Activated CD4-positive, alpha-beta T cell treated with anti-CD3 and anti-CD28 coated beads, Interleukin-2, amount 50 U/mL, for 16 hours (primary cell): ENCODE results near the gene TXNRD1.
"Not testable (repeated sequence)": the region's sequence is repeated elsewhere in the genome, so short reads cannot be mapped to it uniquely, and the experiment has no call there.

ENCODE experiments used
- DNase-seq: peaks from one replicate; pipeline ENCODE4 v3.0.0-alpha.2; 2020

The TXNRD1 gene

DNA sequence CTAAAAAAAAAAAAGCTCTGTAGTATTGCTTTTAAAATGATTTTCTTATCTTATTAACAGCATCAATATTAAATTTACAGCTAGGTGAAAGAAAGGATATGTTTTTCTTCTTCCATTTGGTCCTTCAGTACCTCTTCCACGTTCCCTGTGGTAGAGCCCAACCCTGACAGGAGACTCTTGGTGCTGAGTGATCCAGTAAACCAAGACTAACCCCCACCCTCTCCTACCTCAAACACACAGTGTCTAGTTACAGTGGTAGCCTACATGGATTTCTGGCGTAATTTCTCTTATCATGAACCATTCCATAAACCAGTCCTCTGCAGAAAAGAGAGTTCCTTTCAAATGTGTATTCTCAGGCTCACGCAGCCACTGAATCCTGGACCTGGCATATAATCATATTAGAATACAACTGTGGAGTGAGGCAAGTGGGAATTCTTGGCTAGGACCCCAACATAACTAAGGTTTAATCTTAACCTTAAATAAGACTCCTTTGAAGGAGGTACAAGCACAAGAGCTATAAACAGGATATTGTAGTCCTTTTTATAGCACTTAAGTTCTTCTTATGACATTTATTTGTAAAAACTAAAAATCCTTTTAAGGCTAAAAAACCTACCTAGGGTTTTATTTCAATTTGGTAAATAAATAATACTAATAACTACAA, 27.1 kb downstream of the TXNRD1 start:
- no peak for DNase-seq

DNA sequence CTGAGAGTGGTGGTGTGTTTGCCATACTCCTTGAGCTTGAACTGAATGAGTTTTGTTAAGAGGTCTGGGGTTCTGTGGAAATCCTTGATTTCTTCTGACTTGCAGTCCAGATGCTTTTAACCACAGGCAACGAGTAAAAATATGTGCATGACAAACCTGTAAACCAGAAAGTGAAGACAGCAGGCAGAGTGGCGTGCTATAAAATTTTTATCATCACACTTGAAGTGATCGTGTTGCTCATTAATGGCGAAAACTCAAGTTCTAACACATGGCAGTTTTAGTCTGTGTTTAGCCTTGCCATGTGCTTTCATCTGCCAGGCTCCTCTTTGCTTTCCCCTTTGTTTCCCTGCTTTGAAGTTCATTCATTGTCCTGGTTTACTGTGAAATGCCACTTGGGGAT, 28.0 kb downstream of the TXNRD1 start:
- DNase-seq: no peak

GRCh38 chr12:104243971-104244370, 28.4 kb downstream of the TXNRD1 start:
- DNase-seq: no peak

- no peak for DNase-seq
These were observed 32.1 kb downstream of the TXNRD1 start for GRCh38 chr12:104247698-104248097.

- DNase-seq: no peak
These were observed 32.9 kb downstream of the TXNRD1 start for GRCh38 chr12:104248444-104248843.

DNA sequence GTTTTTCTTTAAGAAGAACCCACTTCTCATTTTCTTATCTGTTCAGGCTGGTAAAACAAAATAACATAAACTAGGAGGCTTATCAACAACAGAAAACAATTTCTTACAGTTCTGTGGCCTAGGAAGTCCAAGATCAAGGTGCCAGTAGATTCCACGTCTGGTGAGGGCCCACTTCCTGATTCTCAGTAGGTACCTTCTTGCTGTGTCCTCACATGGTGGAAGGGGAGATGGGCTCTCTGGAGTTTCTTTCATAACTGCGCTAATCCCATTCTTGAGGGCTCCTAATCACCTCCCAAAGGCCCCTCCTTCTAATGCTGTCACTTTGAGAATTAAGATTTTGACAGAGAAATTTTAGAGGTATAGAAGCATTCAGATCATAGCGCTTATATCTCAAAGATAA, 33.4 kb downstream of the TXNRD1 start:
- no peak for DNase-seq

GRCh38 chr12:104249898-104250297, 34.3 kb downstream of the TXNRD1 start:
- DNase-seq: no peak

DNA sequence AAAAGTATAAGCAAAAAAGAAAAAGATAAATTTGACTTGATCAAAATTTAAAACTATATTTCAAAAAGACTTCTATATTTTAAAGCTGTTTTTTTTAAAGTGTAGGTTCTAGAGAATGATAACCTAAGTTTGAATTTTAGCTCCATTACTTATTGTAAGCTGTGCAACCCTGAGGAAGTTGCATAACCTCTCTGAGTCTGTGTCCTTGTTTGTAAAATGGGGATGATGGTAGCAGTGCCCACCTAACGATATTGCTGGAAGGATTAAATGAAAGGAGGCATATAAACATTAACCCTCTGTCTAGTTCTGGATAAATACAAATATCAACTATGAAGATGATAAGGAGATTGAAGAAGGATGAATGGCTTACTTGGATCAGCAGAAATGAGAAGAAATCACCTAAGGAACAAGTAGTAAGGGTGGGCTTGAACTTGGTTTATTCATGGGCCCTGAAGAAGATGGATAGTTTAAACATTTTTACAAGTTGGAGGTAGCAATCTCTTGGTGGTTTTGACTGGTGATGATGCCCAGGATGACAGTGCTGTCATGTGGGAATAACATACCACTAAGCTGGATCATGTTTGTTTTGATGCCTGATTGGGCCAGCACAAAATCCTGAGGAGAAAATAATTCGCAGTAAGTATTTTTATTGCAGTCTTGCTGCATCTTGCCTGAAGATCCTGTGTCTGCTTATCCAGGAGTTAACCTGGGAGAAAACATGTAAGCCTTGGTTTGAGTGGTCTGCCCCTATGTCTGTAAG, 35.0 kb downstream of the TXNRD1 start:
- DNase-seq: no peak

- no peak for DNase-seq
These were observed 42.4 kb downstream of the TXNRD1 start for GRCh38 chr12:104257913-104258472.

DNA sequence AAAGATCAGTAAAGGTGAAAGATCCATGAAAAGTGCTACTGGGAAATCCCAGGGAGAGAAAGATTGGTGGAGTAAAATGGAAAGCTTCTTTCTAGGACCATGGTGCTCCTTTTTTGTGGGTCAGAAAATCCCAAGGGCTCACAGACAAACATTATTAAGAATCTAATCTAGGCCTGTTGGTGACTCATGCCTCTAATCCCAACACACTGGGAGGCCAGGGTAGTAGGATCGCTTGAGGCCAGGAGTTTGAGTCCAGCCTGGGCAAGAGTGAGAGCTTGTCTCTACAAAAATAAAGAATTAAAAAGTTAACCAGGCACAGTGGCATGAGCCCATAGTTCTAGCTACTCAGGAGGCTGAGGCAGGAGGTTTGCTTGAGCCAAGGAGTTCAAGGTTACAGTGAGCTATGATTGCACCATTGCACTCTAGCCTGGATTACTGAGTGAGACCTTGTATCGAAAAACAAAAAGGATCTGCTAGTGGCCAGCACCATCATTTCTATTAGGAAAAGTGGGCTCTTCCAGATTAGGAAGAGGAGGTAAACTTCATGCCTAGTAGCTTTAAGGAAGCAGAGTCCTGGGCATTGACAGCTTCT, 43.0 kb downstream of the TXNRD1 start:
- no peak for DNase-seq

DNA sequence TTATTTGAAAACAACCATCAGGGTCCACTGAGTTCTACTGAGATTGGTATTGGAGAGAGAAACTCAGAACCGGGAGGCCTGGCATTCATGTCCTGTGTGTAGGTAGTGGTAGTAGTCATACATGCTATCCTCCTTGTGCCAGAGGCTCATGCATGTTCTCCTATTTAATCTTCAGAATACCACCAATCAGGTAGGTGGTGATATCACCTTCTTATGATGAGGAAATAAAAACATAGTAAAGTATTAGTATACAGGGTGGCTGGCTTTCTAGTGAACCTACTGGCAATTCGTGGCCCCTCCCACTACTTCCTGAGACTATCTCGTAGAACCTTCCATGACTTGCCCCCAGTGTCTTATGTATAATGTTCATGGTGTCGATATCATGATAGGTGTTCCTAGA, 47.4 kb downstream of the TXNRD1 start:
- no peak for DNase-seq

DNA sequence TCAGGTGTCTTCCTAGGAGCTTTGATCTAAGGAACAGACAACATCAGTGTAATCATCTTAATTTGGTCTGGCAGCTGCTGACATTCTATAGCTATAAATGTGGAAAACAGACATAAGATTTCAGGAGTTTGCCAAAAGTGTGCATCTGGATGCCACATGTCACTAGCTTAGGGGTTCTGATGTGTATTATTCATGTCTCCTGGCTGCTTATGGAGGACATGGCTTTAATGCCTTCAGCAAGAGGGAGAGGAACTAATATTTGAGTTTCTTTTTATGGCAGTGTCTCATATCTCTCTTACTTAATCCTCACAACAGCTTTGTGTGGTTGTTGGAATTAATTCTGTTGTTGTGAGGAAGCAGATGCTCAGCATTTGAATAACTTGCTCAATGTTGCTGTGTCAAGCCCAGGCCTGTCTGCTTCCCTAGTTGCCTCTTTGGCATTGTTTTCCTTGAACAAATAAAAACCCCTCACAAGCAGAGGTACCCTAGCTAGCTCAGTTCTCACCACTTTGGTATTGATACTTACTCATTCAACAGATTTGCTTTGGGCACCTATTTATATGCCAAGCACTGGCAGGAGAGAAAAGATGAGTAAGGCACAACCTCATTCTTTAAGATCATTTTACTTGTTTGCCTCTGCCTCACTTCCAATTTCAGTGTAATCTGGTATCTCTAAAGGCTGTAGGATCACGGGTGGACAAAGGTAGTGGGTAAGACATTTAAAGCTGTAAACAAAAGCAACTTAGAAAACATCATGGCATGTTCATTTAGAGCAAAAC, 48.2 kb downstream of the TXNRD1 start:
- no peak for DNase-seq

DNA sequence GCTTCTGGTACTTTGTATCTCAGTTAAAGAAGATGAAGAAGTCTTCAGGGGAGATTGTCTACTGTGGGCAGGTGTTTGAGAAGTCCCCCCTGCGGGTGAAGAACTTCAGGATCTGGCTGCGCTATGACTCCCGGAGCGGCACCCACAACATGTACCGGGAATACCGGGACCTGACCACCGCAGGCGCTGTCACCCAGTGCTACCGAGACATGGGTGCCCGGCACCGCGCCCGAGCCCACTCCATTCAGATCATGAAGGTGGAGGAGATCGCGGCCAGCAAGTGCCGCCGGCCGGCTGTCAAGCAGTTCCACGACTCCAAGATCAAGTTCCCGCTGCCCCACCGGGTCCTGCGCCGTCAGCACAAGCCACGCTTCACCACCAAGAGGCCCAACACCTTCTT, 49.9 kb downstream of the TXNRD1 start:
- not testable (repeated sequence) for DNase-seq

DNA sequence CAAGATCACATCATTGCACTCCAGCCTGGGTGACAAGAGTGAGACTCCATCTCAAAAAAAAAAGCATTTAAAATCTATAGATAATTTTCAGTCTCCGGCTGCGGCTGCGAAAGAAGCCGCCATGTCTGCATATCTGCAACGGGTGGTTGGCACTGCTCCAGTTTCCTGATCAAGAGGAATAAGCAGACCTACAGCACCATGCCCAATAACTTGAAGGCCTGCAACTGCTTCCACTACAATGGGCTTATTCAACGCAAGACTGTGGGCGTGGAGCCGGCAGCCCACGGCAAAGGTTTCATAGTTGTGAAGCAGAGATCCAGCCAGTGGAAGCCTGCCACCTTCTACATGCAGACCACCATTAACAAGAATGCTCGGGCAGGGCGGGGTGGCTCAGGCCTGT, 57.4 kb downstream of the TXNRD1 start:
- DNase-seq: no peak

DNA sequence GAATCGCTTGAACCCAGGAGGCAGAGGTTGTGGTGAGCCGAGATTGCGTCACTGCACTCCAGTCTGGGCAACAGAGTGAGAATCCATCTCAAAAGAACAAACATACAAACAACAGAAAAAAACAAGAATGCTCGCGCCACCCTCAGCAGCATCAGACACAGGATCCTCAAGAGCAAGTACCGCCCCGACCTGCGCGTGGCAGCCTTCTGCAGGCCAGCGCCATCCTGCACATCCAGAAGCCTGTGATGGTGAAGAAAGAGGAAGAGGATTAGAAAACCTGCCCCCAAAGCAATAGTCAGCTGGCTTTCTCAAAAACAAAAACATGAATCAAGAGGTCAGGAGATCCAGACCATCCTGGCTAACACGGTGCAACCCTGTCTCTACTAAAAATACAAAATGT, 57.9 kb downstream of the TXNRD1 start:
- DNase-seq: no peak

DNA sequence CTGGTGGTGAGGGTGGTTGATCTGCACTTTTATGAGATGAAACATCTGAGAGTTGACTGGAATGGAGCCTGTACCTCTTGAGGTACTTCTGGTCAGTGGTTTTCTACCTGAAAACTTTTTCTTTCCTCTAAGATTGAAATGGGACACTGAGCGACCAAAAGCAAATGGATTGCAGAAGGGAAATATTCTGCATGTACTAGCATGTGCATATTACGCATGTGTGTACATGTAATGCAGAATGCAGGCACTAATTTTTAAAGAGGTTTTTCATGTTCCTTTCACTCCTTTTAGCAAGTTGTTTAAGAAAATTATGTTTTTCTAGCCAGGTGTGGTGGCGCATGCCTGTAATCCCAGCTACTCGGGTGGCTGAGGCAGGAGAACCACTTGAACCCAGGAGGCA, 59.2 kb downstream of the TXNRD1 start:
- no peak for DNase-seq

DNA sequence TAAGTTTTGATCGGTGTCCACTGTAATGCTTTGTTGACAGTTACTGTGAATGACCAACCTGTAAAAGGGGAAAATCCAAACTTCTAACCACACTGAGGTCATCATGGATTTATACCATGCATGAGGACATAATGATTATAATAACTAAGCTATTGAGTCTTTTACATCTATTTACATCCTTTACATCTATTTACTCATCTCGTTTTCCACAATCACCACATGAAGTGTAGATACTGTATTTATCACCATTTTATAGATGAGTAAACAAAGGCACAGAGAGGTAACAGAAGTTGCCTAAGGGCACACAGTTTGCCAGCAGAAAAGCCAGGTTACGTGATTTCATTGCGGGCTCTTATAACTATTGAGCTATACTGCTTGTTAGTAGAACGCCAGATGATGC, 60.1 kb downstream of the TXNRD1 start:
- DNase-seq: no peak

DNA sequence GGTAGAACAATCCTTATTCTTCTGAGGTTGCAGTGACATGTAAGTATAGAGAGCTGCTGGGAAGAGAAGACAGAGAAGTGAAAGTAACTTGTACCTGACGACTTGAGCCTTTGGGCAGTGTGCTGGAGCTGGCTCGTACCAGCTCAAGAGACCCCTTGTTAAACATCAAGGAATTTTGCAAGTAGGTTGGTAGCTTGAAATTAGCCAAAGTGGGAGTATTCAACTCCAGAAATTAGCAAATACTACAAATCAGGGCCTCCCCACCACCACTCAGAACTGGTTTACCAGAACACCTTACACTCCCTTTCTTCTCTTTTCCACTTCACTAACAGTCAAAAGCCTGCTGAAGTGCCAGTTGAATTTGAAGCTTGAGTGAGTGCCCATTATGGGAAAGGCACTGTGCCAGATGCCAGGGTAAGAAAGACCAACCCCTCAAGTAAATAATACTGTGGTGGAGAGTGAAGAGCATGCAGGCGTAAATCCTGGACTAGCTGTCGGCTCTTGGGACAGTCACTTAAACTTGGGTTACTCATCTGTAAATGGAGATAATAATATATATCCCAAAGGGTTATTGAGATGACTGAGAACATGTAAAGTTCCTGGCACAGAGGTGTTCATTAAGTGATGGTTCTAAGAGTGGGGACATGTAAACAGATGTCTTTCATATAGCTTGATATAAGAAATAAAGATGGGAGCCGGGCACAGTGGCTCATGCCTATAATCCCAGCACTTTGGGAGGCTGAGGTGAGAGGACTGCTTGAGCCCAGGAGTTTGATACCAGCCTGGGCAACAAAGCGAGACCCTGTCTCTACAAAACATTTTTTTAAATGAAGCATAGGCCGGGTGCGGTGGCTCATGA, 60.9 kb downstream of the TXNRD1 start:
- DNase-seq: no peak

DNA sequence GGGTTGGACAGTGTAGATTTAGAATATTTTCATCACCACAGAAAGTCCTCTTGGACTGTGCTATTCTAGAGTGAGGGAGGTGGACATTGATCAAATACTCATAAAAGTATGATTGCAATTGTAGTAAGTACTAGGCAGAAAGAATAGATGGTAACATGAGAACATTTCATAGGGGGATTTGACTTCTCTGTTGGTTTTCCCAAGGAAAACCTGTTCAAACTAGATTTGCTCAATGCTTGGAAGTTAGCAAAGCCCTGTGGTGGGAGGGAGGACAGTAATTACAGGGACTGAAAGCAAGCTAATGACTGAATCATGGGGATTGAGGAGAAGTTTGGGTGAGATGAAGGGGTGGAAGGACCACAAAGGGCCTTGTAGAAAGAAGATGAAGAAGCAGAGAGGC, 63.6 kb downstream of the TXNRD1 start:
- DNase-seq: no peak

DNA sequence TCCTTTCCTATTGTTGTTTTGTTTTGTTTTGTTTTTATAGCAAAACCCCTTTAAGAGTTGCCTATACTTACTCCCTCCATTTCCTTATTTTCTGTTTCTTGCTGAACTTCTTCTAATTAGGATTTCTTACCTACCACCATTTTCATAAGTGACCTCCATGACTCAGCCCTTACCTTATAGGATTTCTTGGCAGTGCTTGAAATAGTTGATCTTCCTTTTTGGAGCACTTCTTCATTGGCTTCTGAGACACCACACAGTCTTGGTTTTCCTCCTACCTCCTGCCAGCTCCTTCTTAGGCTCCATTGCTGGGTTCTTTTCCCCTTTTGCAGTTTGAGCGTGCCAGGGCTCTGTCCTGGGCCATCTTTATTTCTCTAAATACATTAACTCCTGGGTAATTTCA, 64.5 kb downstream of the TXNRD1 start:
- no peak for DNase-seq

GRCh38 chr12:104280717-104281458, 65.3 kb downstream of the TXNRD1 start:
- no peak for DNase-seq

DNA sequence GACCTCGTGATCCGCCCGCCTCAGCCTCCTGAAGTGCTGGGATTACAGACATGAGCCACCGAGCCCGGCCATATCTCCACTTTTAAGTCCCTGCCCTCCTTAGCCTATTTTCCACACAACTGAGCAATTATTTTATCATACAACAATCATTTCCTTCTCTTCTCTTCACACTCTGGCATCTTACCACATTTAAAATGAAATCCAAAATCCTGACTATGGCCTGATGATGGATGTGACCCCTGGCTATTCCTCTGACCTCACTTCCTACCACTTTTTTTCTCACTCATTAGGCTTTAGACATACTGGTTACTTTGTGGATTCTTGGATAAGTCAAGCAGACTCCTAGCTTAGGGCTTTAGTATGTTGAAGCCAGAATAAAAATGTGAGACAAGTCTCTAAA, 66.1 kb downstream of the TXNRD1 start:
- no peak for DNase-seq
